ENCODE measurements around the gene TTC28.
"Not testable (repeated sequence)": the region's sequence is repeated elsewhere in the genome, so short reads cannot be mapped to it uniquely, and the experiment has no call there.

TTC28 gene

DNA sequence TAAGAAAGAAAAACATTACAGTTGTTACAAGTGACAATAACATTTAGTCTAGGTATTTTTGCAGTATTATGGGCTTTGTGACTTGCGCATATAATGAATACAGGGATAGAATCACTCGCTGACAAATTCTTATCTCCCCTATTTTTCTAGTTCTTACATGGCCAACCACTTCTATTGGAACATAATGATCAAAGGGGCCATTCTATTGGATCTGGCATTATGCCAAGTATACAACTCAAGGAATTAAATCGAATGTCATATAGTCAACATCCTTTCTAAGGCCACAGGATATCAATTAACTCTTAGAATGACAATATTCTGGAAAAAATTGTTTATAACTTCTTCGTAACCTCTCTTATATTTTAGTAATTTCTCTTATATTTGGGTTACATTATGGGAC lies 272.0 kb downstream of the TTC28 start:
- DNase-seq (ENCODE audit: low spot score): no peak

- no peak for DNase-seq (ENCODE audit: low spot score)
These were observed 273.4 kb downstream of the TTC28 start for GRCh38 chr22:28406246-28406645.

- DNase-seq (ENCODE audit: low spot score): no peak
These were observed 274.1 kb downstream of the TTC28 start for GRCh38 chr22:28405588-28405987.

GRCh38 chr22:28402539-28402938 lies 277.1 kb downstream of the TTC28 start:
- no peak for DNase-seq (ENCODE audit: low spot score)

DNA sequence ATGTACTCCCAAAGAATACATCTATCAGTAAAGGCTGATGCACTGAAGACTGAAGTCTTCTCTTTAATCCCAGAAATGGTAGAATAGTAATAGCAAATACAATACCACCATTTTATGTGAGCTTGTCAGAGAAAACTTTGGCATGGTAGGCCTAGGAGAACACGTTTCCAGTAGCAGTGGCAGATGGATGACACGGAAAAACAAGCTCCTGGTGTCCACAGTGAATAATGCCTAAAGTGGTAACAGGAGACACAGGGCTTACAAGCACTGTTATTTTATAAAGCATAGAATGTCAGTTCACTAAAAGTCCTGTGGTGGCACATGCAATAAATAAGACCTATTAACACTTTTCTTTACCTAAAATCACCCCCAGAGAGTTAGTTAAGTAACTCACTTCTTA lies 277.6 kb downstream of the TTC28 start:
- no peak for DNase-seq (ENCODE audit: low spot score)

DNA sequence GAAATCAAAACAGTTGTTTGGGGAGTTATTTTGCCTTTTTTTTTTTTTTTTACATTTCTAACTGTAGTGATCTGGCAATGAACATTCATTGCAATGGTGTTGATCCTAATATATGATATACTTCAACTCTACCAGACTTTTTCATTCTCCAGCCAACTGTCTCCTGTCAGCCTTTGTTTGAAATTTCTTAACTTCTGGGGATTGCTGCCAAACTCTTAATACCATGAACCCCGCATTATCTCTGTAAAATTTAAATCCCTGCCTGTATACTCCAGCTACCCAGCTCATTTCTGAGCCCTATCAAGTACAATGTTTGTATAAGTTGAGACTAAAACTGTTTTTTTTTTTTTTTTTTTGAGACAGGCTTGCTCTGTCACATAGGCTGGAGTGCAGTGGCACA lies 280.7 kb downstream of the TTC28 start:
- DNase-seq (ENCODE audit: low spot score): no peak

DNA sequence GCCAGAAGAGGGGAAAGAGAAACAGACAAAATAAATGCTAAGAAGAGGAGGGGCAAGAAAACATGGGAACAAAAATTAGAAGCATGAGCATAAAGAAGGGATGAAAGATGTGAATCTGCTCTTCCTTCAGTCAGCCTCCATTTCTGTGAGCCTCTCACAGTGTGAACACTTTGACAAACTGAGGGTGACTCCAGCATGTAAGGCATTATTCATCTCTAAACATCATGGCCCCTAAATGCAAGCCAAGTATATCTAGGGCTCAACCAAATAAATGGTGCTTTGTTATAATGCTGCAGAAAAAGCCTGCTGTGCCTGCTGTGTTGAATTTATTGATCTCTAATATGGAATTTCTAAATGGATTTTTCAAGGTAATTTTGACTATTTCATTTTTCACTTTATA lies 281.3 kb downstream of the TTC28 start:
- DNase-seq (ENCODE audit: low spot score): peak; percentile 74

DNA sequence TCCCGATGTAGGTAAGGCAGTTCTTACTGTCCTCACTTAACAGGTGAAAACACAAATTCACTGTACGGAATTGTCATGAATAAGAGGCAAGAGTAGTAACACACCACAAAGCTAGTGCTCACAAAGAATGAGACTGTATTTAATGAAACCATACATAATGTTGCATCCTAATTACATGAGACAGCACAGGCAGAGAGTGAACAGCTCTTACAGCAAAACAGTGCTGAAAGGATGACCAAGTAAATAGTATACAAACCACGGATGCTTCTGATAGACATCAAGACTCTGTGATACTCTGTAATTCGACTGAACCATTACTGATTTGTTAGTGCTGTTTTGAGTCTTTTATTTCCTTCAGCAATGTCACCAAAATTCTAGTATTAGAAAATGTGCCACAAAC lies 282.3 kb downstream of the TTC28 start:
- peak; percentile 48 for DNase-seq (ENCODE audit: low spot score)

- DNase-seq (ENCODE audit: low spot score): no peak
These were observed 283.5 kb downstream of the TTC28 start for GRCh38 chr22:28395920-28396753.

DNA sequence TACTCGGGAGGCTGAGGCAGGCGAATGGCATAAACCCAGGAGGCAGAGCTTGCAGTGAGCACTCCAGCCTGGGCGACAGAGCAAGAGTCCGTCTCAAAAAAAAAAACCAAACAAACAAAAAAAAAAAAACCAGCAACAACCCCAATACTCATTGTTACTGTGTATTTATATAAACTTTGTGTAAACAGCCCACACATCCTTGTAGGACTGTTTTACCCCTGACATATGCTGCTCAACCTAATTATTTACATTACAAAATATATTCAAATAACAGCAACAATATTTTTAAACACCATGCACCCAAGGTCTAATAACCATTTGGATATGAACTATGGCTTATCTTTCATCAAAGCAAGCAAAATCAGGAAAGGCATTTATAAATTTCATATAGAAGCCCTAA lies 284.1 kb downstream of the TTC28 start:
- no peak for DNase-seq (ENCODE audit: low spot score)

DNA sequence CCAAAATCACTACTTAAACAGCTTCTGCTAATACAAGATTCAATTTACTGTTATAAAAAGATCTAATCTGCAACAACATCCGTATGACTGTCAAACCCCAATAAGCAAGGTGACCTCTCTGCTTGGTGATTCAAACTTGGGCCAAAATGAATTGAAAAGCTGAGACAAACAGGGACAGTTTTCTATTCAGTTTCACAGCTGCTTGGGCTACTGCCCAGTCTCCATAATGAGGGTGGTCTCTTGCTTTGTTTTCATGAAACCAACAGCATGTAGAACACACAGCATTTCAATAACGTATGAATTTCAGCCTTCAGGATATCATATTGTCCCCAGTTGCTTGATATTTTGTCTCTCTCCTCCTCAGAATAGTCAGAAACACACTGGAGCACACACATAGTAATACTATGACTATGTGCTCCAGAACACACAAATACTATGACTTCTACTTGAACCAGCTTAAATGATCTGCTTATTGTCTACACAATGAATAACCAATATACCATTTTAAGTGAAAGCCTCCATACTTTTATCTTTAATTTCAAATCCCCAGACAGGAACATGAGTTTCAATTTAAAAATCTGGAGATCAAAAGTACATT lies 285.0 kb downstream of the TTC28 start:
- DNase-seq (ENCODE audit: low spot score): peak; percentile 66

- no peak for DNase-seq (ENCODE audit: low spot score)
These were observed 298.0 kb downstream of the TTC28 start for GRCh38 chr22:28381429-28382167.

DNA sequence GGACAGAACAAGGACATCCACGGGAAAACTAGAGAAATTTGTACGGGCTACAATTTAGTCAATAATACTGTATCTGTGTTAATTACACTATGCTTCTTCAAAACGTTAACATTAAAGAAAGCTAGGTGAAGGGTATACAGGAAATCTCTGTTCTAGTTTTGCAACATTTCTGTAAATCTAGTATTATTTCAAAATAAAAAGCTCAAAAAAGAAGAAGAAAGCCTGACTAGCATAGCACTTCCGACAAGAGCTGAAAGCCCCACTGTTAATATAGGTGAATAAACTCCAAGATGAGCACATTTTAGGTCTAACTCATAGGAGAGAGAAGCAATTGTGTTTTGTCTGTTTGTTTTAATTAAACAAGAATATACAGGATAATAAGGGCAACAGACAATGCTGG lies 299.7 kb downstream of the TTC28 start:
- no peak for DNase-seq (ENCODE audit: low spot score)

- DNase-seq (ENCODE audit: low spot score): no peak
These were observed 300.4 kb downstream of the TTC28 start for GRCh38 chr22:28379075-28379779.

- DNase-seq (ENCODE audit: low spot score): no peak
These were observed 303.7 kb downstream of the TTC28 start for GRCh38 chr22:28375761-28376534.

GRCh38 chr22:28373831-28374230 lies 305.8 kb downstream of the TTC28 start:
- no peak for DNase-seq (ENCODE audit: low spot score)

DNA sequence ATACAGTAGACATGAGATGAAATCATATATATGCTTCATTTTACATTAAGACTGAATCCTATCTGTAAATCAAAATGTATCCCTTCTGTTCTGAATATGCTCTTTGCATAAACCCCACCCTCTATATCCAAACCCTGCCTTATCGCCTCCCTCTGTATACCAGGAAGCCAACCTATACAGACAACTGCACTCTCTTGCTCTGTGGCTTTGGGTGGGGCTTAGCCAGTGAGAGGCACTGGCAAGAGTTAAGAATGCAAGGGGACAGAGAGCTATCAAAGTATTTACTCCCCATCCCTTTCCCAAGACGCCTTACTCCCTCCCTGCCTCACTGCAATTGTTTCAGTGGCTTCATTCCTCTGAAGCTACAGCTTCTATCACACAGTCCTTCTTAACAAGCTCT lies 309.8 kb downstream of the TTC28 start:
- no peak for DNase-seq (ENCODE audit: low spot score)

DNA sequence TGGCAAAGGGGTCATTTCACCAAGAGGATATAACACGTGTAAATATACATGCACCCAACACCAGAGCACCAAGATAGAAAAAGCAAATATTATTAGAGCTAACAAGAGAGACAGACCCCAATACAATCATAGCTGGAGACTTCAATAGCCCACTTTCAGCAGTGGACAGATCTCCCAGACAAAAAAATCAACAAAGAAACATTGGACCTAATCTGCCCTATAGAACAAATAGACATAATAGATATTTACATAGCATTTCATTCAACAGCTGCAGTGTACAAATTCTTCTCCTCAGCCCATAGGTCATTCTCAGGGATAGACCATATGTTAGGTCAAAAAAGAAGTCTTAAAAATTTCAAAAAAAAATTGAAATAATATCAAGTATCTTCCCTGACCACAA lies 312.8 kb downstream of the TTC28 start:
- no peak for DNase-seq (ENCODE audit: low spot score)

GRCh38 chr22:28365371-28365770 lies 314.3 kb downstream of the TTC28 start:
- no peak for DNase-seq (ENCODE audit: low spot score)

DNA sequence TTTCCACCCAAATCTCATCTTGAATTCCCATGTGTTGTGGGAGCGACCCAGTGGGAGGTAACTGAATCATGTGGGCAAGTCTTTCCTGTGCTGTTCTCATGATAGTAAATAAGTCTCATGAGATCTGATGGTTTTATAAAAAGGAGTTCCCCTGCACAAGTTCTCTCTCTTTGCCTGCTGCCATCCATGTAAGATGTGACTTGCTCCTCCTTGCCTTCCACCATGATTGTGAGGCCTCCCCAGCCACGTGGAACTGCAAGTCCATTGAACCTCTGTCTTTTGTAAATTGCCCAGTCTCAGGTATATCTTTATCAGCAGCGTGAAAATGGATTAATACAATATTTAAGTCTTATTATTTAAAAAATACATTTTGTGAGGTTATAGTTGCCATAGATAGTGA lies 315.5 kb downstream of the TTC28 start:
- not testable (repeated sequence) for DNase-seq (ENCODE audit: low spot score)

DNA sequence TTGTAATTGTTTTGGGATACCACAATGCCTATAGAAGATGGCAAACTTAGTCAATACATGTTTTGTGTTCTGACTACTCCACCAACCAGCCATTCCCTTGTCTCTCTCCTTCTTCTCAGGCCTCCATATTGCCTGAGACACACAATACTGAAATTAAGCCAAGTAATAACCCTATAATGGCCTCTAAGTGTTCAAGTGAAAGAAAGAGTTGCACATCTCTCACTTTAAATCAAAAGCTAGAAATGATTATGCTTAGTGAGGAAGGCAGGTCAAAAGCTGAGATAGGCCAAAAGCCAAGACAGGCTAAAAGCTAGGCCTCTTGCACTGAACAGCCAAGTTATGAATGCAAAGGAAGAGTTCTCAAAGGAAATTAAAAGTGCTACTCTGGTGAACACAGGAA lies 318.7 kb downstream of the TTC28 start:
- no peak for DNase-seq (ENCODE audit: low spot score)

GRCh38 chr22:28358312-28358711 lies 321.3 kb downstream of the TTC28 start:
- DNase-seq (ENCODE audit: low spot score): no peak

Data from pons (tissue), 1 donor.